Measurements from ENCODE around the gene ZFYVE1.
A peak's percentile ranks its signal among the peaks of the same experiment; 100 is the strongest.
"Not testable (repeated sequence)": the region's sequence is repeated elsewhere in the genome, so short reads cannot be mapped to it uniquely, and the experiment has no call there.

The ZFYVE1 gene

GRCh38 chr14:72957213-72957612 lies 69.7 kb downstream of the ZFYVE1 start:
- DNase-seq: no peak

- not testable (repeated sequence) for DNase-seq
These were observed 70.2 kb downstream of the ZFYVE1 start for GRCh38 chr14:72956741-72957140.

- no peak for DNase-seq
These were observed 74.7 kb downstream of the ZFYVE1 start for GRCh38 chr14:72952171-72952570.

- DNase-seq: peak; percentile 73
These were observed 78.3 kb downstream of the ZFYVE1 start for GRCh38 chr14:72948481-72949138.

GRCh38 chr14:72947366-72948160 lies 79.3 kb downstream of the ZFYVE1 start:
- DNase-seq: no peak

GRCh38 chr14:72946491-72946890 lies 80.4 kb downstream of the ZFYVE1 start:
- DNase-seq: no peak

GRCh38 chr14:72945356-72946027 lies 81.4 kb downstream of the ZFYVE1 start:
- DNase-seq: no peak

- no peak for DNase-seq
These were observed 83.0 kb downstream of the ZFYVE1 start for GRCh38 chr14:72943876-72944430.

GRCh38 chr14:72942934-72943333 lies 84.0 kb downstream of the ZFYVE1 start:
- no peak for DNase-seq

- DNase-seq: no peak
These were observed 85.5 kb downstream of the ZFYVE1 start for GRCh38 chr14:72941286-72941985.

GRCh38 chr14:72939630-72940029 lies 87.3 kb downstream of the ZFYVE1 start:
- no peak for DNase-seq

- DNase-seq: no peak
These were observed 94.0 kb downstream of the ZFYVE1 start for GRCh38 chr14:72932893-72933292.

- DNase-seq: no peak
These were observed 97.4 kb downstream of the ZFYVE1 start for GRCh38 chr14:72929316-72930080.

GRCh38 chr14:72928872-72929271 lies 98.0 kb downstream of the ZFYVE1 start:
- DNase-seq: no peak

GRCh38 chr14:72926292-72927028 lies 100.4 kb downstream of the ZFYVE1 start, which contains the start of gene DCAF4:
DCAF4 (plus strand) TSS chr14:72926464; CDS start chr14:72937979, 11,515 bp downstream.
- peak; percentile 95 for DNase-seq

- no peak for DNase-seq
These were observed 101.1 kb downstream of the ZFYVE1 start for GRCh38 chr14:72925815-72926291.

- no peak for DNase-seq
These were observed 101.6 kb downstream of the ZFYVE1 start for GRCh38 chr14:72925171-72925759.

- DNase-seq: no peak
These were observed 102.6 kb downstream of the ZFYVE1 start for GRCh38 chr14:72924337-72924736.

GRCh38 chr14:72921396-72921795 lies 105.5 kb downstream of the ZFYVE1 start:
- no peak for DNase-seq

- no peak for DNase-seq
These were observed 106.9 kb downstream of the ZFYVE1 start for GRCh38 chr14:72920008-72920407.
